Measurements from ENCODE around the gene PSKH1.
"Not testable (repeated sequence)": the region's sequence is repeated elsewhere in the genome, so short reads cannot be mapped to it uniquely, and the experiment has no call there.

The PSKH1 gene

DNA sequence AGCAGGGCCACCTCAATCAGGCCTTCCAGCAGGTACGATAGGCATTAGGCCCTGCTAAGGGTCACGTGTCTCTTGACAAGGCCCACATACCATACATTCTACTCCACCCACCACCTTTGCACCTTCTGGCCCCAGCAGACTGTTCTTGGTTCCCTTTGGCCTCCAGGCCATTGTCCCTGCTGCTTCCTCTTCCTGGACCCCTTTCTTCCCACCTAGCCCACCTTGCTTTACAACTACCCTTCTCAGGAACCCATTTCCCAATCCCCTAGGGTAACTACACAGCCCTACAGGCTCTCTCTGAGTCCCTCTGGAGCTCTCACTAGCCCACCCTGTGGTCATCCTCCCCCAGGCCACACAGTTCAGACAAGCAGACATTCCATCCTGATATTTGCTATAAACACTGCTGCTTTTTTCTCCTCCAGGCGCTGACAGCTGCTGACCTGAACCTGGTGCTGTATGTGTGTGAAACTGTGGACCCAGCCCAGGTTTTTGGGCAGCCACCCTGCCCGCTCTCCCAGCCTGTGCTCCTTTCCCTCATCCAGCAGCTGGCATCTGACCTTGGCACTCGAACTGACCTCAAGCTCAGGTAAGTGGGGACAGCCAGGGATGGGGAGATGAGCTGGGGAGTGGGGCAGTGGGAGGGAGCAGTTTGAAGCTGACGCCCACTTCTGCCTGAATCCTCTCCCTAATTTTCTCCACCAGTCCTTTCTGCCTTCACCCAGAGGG is 9.7 kb upstream of the PSKH1 start:
- H3K4me3 ChIP-seq (ENCODE audit: low read depth, low read length): no peak overlapping the region
- no peak for DNase-seq (ENCODE audit: low read depth)

DNA sequence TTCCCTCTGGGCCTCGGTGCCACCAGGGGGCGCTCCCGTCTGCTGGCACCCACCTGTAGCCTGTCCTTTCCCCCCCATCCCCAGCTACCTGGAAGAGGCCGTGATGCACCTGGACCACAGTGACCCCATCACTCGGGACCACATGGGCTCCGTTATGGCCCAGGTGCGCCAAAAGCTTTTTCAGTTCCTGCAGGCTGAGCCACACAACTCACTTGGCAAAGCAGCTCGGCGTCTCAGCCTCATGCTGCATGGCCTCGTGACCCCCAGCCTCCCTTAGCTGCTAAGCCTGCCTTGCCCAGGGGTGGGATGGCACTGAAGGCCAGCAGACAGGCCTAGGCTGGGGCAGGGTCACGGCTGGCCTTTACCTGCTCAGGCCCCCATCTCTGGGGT is 9.2 kb upstream of the PSKH1 start:
- H3K4me3 ChIP-seq (ENCODE audit: low read depth, low read length): no peak overlapping the region
- DNase-seq (ENCODE audit: low read depth): no peak

DNA sequence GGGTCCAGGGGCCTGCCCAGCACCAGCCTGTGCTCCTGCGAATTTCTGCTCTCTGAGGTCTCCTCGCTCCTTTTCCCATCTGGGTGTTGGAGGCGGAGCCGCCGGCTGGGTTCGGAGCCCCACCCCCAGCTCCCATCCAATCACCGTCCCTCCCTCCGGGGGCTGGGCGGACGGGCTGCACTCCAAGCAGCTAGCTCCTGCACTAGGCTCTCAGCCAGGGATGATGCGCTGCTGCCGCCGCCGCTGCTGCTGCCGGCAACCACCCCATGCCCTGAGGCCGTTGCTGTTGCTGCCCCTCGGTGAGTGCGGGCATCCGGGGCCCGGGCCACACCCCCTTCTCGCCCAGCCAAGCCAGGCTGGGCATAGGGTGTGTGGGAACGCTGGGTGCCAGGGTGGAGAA is 8.4 kb upstream of the PSKH1 start, which contains the start of gene NRN1L:
TSS of gene NRN1L (plus strand) at position 202 of the 400 bp plus-strand sequence. CDS start at position 221, 19 bp downstream.
- H3K4me3 ChIP-seq (ENCODE audit: low read depth, low read length): no peak within 1 kb of the TSS
- peak; percentile 66 for DNase-seq (ENCODE audit: low read depth)

DNA sequence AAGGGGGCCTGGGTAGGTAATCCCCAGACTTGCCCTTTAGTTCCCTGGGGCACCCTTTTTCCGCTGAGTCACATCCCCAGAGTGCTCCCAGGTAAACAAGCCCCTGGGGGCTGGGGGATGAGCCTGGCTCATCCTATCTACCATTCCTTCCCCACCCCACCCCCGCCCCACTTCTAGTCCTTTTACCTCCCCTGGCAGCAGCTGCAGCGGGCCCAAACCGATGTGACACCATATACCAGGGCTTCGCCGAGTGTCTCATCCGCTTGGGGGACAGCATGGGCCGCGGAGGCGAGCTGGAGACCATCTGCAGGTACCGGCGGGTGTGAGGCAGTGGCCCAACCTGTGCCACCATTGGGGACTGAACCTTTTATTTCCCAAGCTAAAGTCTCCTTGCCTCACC is 7.5 kb upstream of the PSKH1 start:
- no peak overlapping the region for H3K4me3 ChIP-seq (ENCODE audit: low read depth, low read length)
- no peak for DNase-seq (ENCODE audit: low read depth)

DNA sequence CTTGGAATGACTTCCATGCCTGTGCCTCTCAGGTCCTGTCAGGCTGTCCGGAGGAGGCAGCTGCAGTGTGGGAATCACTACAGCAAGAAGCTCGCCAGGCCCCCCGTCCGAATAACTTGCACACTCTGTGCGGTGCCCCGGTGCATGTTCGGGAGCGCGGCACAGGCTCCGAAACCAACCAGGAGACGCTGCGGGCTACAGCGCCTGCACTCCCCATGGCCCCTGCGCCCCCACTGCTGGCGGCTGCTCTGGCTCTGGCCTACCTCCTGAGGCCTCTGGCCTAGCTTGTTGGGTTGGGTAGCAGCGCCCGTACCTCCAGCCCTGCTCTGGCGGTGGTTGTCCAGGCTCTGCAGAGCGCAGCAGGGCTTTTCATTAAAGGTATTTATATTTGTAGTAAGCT is 7.1 kb upstream of the PSKH1 start:
- DNase-seq (ENCODE audit: low read depth): no peak
- no peak overlapping the region for H3K4me3 ChIP-seq (ENCODE audit: low read depth, low read length)

DNA sequence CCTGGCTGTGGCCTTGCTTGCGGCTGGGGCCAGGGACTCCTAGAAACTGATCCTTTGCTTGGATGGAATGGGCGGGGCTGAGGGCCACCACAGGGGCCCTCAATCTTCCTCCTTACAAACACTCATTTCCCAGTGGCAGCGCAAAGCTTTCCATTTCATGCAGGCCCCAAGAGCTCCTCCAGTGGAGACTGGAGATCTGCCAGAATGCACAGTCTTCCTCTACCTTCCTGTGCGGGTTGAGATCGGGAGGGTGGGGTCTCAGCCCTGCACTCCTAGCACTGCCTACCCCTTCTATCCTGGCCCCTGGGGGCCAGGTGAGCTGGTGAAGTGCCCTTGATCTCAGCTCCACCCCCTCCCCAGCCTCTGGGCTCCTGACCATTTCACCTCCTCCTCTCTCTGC is 6.7 kb upstream of the PSKH1 start:
- DNase-seq (ENCODE audit: low read depth): no peak

DNA sequence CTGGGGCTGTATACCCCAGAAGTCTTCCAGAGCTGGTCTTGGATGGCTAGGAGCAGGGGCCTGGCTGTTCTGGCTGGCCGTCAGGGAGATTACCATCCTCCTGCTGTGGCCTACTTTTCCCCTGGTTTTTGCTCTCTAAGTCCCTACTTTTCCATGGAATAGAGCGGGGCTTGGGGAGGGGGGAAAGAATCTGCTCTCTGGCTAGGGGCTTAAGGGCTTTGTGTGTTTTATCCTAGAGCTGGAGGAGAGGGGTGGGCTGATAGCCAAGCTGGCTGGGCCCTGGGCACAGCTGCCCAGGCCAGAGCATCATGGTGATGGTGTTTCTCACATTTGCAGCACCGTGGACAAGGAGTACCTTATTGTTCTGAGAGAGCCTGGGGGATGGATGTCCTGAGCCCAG is 4.7 kb upstream of the PSKH1 start:
- no peak overlapping the region for H3K4me3 ChIP-seq (ENCODE audit: low read depth, low read length)
- no peak for DNase-seq (ENCODE audit: low read depth)

More for the DNA sequence above, 6.7 kb upstream of the PSKH1 start:
- no peak overlapping the region for H3K4me3 ChIP-seq (ENCODE audit: low read depth, low read length)

DNA sequence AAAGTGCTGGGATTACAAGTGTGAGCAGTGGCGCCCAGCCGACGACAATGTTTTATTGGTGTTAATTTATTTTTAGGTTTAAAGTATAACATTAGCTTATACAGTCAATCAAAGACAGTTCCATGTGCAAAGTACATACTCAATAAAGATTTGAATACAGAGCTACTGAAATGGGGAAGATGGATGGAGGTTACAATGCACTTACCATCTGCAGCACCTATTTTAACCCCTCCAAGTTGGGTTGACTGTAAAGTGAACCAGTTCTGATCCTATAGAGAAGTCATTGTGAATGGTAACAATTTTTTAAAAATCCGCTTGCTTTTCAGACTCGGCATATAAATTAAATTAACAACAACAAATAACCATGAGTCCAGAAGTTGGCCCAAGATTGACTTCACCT is 679 bp upstream of the PSKH1 start:
- peak overlapping the region; percentile 46 for H3K4me3 ChIP-seq (ENCODE audit: low read depth, low read length)
- no peak for DNase-seq (ENCODE audit: low read depth)

DNA sequence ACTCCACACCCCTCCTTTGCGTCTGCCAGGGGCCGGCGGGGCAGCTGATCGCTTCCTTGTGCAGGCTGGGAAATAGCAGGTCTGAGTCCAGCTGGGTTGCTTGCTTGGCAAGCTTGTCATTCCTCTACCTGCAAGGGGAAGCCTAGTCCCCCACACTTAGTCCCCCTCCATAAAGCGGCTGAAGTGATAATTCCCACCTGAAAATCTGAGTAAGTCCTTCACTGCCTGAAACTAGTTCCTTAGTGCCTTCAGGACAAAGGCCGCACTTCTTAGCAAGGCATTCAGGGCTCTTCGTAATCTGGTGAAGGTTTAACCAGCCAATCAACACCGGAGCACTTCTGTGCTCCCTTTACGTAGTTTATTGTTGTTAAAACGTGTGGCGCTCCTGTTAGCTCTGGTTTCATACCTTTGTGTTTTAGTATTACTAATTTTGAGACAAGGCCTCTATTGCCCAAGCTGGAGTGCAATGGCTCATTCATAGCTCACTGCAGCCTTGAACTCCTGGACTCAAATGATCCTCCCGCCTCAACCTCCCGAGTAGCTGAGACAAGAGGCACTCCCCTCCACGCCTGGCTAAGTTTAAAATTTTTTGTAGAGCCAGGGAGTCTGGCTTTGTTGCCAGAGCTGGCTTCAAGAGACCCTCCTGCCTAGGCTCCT is 817 bp downstream of the PSKH1 start:
- no peak for DNase-seq (ENCODE audit: low read depth)
- peak overlapping the region; percentile 98 for H3K4me3 ChIP-seq (ENCODE audit: low read depth, low read length)

DNA sequence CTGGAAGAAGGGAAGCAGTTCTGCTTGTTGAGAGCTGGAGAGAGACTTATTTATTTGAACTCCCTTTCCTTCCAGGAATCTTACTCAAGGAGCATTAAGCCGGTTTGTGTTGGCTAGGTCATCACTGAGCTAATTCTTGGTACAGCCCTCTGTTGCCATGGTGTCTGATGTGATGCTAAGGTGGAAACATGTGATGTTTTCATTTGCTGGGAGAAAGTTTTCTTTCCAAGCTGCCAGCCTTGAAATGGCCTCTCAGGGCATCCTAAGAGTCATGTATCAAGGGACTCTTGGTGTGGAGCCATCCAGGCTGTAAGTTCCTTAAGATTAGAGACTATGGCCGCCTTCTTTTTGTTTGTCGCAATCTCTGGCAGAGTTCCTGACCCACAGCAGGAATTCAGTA is 4.2 kb downstream of the PSKH1 start:
- no peak for DNase-seq (ENCODE audit: low read depth)
- H3K4me3 ChIP-seq (ENCODE audit: low read depth, low read length): no peak overlapping the region

DNA sequence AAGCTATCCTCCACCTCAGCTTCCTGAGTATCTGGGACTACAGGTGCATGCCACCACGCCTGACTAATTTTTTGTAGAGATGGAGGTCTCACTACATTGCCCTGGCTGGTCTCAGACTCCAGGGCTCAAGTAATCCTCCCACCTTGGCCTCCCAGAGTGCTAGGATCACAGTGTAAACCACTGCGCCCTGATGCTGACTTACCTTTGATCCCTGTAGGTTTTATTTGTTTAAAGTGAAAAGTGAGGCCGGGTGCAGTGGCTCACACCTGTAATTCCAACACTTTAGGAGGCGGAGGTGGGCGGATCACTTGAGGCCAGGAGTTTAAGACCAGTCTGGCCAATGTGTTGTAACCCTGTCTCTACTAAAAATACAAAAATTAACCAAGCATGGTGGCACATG is 8.7 kb downstream of the PSKH1 start:
- no peak overlapping the region for H3K4me3 ChIP-seq (ENCODE audit: low read depth, low read length)
- DNase-seq (ENCODE audit: low read depth): no peak

DNA sequence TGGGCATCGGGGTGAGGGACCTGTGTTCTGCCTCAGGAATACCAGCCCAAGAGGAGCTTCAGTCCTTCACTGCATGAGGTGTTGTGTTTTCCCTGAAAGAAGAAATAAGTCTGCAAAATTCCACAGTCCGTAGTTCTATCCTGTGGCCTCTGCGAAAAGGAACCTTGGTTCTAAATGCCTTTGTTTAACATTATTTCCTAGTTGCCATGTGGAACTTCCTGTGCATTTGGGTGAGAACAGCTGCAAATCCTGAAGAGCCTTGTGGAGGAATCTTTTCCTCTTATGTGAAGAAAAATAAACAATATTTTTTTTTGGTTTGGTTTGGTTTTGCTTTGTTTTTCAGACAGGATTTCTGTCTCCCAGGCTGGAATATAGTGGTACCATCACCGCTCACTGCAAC is 9.8 kb downstream of the PSKH1 start:
- no peak for DNase-seq (ENCODE audit: low read depth)
- H3K4me3 ChIP-seq (ENCODE audit: low read depth, low read length): no peak overlapping the region

DNA sequence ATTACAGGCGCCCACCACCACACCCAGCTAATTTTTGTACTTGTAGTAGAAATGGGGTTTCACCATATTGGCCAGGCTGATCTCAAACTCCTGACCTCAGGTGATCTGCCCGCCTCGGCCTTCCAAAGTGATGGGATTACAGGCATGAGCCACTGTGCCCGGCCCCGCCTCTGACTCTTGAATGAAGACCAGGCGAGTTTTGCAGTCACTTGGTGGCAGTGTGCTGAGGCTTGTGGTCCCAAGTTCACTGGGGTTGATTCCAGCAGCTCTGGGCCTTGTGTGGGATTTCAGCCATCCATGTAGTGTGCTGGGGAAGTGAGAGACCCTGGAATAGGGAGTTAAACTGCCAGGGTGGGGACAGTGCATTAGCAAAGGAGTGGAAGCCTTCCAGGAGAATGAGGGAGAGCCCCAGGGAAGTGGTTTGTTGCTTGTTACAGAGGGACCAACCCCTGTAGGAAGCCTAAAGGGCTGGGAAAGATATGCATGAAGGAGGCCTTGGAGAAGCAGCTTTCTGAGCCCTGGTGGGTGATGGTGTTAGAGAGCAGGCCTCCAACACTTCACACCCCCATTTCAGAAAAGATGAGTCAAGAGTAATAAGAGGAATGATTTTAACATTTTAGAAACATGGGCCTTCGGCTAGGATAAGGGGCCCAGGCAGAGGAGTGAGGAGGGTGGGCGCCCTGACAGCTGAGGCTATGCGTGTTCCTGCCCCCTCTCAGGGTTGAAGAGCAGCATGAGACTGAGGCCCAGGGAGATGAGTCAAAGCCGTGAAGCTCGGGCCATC is 14.5 kb downstream of the PSKH1 start:
- DNase-seq (ENCODE audit: low read depth): no peak
- no peak overlapping the region for H3K4me3 ChIP-seq (ENCODE audit: low read depth, low read length)

DNA sequence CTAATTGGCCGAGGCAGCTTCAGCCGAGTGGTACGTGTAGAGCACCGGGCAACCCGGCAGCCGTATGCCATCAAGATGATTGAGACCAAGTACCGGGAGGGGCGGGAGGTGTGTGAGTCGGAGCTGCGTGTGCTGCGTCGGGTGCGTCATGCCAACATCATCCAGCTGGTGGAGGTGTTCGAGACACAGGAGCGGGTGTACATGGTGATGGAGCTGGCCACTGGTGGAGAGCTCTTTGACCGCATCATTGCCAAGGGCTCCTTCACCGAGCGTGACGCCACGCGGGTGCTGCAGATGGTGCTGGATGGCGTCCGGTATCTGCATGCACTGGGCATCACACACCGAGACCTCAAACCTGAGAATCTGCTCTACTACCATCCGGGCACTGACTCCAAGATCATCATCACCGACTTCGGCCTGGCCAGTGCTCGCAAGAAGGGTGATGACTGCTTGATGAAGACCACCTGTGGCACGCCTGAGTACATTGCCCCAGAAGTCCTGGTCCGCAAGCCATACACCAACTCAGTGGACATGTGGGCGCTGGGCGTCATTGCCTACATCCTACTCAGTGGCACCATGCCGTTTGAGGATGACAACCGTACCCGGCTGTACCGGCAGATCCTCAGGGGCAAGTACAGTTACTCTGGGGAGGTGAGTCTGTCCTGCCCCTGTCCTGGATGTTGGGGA is 16.1 kb downstream of the PSKH1 start:
- no peak for DNase-seq (ENCODE audit: low read depth)
- H3K4me3 ChIP-seq (ENCODE audit: low read depth, low read length): no peak overlapping the region

DNA sequence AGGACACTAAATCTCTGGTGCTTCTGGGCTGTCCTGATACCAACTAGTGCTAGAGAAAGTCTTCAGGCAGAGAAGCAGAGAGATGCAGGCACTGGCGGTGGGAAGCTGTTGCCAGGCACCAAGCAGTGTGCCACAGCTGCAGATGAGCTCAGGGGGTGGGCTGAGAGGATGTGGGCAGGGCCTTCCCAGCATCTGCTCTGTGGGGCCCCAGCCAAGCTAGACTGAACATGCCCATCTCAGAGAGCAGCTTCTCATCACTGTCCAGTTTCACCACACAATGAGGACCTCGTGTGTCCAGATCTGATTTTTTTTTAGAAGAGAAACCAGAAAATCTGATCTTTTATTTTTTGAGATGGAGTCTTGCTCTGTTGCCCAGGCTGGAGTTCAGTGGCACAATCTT is 17.1 kb downstream of the PSKH1 start:
- no peak overlapping the region for H3K4me3 ChIP-seq (ENCODE audit: low read depth, low read length)
- DNase-seq (ENCODE audit: low read depth): peak; percentile 72

DNA sequence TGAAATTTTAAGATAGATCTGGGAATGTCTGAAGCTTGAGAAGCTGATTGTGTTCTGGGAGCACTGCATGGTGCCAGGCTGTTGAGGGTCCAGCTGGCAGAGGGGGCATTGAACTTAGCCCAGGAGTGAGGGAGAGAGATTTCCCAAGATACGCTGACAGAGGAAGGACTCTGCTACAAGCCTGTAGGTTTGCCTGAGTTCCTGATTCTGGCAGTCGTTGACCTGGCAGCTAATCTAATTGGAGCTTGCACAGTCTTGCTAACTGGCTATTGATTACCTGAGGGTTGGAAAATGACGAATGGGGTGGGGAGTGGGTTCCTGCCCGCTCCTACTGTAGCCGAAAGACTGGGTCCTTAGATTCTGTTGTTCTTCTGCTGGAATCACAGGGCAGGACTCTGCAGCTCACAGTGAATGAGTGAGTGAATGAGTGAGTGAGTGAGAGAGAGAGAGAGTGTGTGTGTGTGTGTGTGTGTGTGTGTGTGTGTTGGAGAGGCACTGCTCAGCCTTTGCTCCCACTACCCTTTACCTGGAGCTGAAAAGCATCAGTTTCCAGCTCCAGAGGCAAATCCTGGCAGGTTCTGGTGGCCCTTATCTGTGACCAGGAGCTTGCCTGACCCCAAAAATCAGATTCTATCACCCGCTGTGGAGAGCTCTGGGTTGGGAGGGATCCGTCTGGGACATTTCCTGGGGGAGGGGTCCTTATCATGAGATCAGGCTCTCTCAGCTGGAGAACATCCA is 21.9 kb downstream of the PSKH1 start:
- H3K4me3 ChIP-seq (ENCODE audit: low read depth, low read length): no peak overlapping the region
- no peak for DNase-seq (ENCODE audit: low read depth)

DNA sequence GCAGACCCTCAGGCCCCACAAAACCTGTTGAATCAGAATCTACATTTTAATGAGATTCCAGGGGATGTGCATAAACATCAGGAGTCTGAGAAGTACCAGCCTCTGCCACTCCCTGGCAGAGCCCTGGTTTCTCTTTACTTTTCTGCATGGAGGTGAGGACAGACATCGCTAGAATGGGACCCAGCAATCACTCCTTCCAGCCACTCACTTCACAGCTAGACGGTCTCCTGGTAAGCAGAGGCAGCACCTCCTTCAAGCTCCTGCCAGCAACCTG is 22.4 kb downstream of the PSKH1 start:
- H3K4me3 ChIP-seq (ENCODE audit: low read depth, low read length); DNase-seq (ENCODE audit: low read depth): not testable (repeated sequence)

DNA sequence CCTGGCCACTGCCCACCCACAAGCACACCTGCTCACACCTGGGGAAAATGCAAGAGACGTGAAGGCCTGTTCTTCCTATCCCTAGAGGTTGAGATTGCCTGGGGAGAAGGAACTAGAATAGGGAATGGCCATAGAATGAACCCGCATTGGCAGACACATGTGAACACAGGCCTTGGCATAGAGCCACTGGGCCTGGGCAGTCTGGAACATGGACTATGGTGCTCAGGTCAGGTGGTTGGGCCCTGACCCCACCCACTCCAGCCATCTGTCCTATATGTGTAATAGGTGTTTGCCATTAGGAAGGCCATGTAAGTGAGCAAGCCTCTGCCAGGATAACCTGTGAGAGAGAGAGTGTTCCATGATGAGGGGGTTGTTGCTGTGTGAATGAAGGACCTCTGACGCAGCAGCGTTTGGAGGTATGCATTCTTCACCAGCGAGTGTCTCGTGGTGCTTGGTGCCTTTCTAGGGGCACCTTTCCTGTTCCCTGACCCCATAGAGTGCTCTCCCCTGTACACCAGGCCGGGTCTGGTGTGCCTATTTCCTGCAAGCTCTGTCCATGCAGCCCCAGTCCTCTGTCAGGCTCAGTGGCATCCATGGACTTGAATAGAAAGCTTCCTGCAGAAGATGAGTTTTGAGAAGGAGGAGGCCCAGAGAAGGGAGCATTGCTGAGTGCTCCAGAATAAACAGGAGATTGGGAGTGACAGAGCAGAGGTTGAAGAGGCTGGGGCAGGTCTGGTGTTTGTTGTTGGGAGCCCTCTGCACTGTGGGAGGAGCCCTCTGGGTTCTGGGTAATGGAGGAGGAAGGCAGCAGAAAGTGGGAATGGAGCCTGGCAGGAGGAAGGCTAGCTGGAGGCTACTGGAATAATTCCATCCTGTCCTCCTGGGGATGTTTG is 23.0 kb downstream of the PSKH1 start:
- DNase-seq (ENCODE audit: low read depth): no peak

More for the DNA sequence above, 23.0 kb downstream of the PSKH1 start:
- no peak overlapping the region for H3K4me3 ChIP-seq (ENCODE audit: low read depth, low read length)
